IMR-90 (cell line): ENCODE results near the gene POTEG. TPM values are rescaled to one million over a fixed set of nuclear protein-coding genes. Genes with fewer than 3 reads are reported as not detected.
"Not testable (repeated sequence)": the region's sequence is repeated elsewhere in the genome, so short reads cannot be mapped to it uniquely, and the experiment has no call there.

Source experiments
- ATAC-seq: fragments of 200-7000 bp; cut with Tn5 transposase; 2 replicates; pipeline ENCODE4 v1.9.1; 2020; ENCODE audit warnings: low read depth, mild to moderate bottlenecking, moderate library complexity
- BruUV-seq: library from RNA; stranded (reverse); fragments of 400-500 nt; replicated peaks from 2 replicates; lab custom pipeline; 2021; lab: Mats Ljungman, UMichigan
- CTCF ChIA-PET: fragments of 300-600 bp; formaldehyde crosslinking; extraction: SDS; loops from one replicate; lab custom pipeline; 2021; ENCODE audit warnings: antibody characterized with exemption; lab: Yijun Ruan, JAX
- POLR2A ChIA-PET: fragments of 300-600 bp; sonication (Branson Sonifier 250); formaldehyde crosslinking; loops from one replicate; lab custom pipeline; 2022; ENCODE audit warnings: antibody characterized with exemption; ENCODE audit not compliant: unreplicated experiment; lab: Charles Lee
- DNase-seq: peaks from one replicate; pipeline ENCODE4 v3.0.0; 2013
- H2AFZ ChIP-seq: replicated peaks from 2 replicates; pipeline ENCODE3; 2013; ENCODE audit warnings: low read length, mild to moderate bottlenecking; ENCODE audit not compliant: poor library complexity
- H2AK5ac ChIP-seq: 2 replicates; pipeline ENCODE4 v1.6.1; 2013; ENCODE audit warnings: low read depth, low read length, inconsistent platforms
- H2AK9ac ChIP-seq: replicated peaks from 2 replicates; pipeline ENCODE3; 2013; ENCODE audit warnings: mild to moderate bottlenecking, low read depth, low read length, moderate library complexity; ENCODE audit not compliant: poor library complexity
- H2BK120ac ChIP-seq: 2 replicates; pipeline ENCODE4 v1.6.1; 2013; ENCODE audit warnings: low read depth, low read length, inconsistent platforms
- H2BK15ac ChIP-seq: 3 replicates; pipeline ENCODE4 v1.6.1; 2013; ENCODE audit warnings: low read depth, low read length, inconsistent platforms
- H2BK20ac ChIP-seq: 2 replicates; pipeline ENCODE4 v1.6.1; 2013; ENCODE audit warnings: low read depth, mild to moderate bottlenecking, inconsistent platforms, low read length, moderate library complexity
- H2BK5ac ChIP-seq: 2 replicates; pipeline ENCODE4 v1.6.1; 2013; ENCODE audit warnings: mild to moderate bottlenecking, low read depth, low read length, inconsistent platforms; ENCODE audit not compliant: poor library complexity, severe bottlenecking
- H3K14ac ChIP-seq: replicated peaks from 2 replicates; pipeline ENCODE4 v1.6.1; 2013; ENCODE audit warnings: low read depth, low read length, inconsistent platforms
- H3K18ac ChIP-seq: 2 replicates; pipeline ENCODE4 v1.6.1; 2013; ENCODE audit warnings: low read depth, low read length, control low read depth
- H3K23ac ChIP-seq: 2 replicates; pipeline ENCODE4 v1.6.1; 2013; ENCODE audit warnings: low read depth, low read length, inconsistent platforms
- H3K27ac ChIP-seq: 2 replicates; pipeline ENCODE4 v1.5.1; 2013; ENCODE audit warnings: mild to moderate bottlenecking, control low read depth, low read length; ENCODE audit not compliant: insufficient read depth
- H3K27me3 ChIP-seq: 2 replicates; pipeline ENCODE4 v1.6.1; 2013; ENCODE audit warnings: low read length; ENCODE audit not compliant: control insufficient read depth, insufficient read depth
- H3K36me3 ChIP-seq: 2 replicates; pipeline ENCODE4 v1.6.1; 2013; ENCODE audit warnings: low read length, mixed read lengths; ENCODE audit not compliant: control insufficient read depth, insufficient read depth
- H3K4ac ChIP-seq: 2 replicates; pipeline ENCODE4 v1.6.1; 2013; ENCODE audit warnings: low read depth, low read length, inconsistent platforms
- H3K4me1 ChIP-seq: 2 replicates; pipeline ENCODE4 v1.6.1; 2013; ENCODE audit warnings: low read length, mixed read lengths; ENCODE audit not compliant: control insufficient read depth, insufficient read depth
- H3K4me2 ChIP-seq: 2 replicates; pipeline ENCODE4 v1.6.1; 2013; ENCODE audit warnings: low read depth, mild to moderate bottlenecking, control low read depth, low read length, moderate library complexity
- H3K4me3 ChIP-seq: 2 replicates; pipeline ENCODE4 v1.5.1; 2013; ENCODE audit warnings: low read depth, mild to moderate bottlenecking, control low read depth, low read length, moderate library complexity; ENCODE audit not compliant: insufficient read depth
- H3K56ac ChIP-seq: 2 replicates; pipeline ENCODE4 v1.6.1; 2013; ENCODE audit warnings: low read length, inconsistent platforms; ENCODE audit not compliant: insufficient read depth; ENCODE audit errors: extremely low read depth
- H3K79me1 ChIP-seq, 2 experiments: 2 replicates each; pipeline ENCODE4 v1.6.1; 2013; ENCODE audit warnings: low read length in 2 of 2, inconsistent platforms in 1 of 2, low read depth in 1 of 2
- H3K9ac ChIP-seq: 2 replicates; pipeline ENCODE4 v1.6.1; 2013; ENCODE audit warnings: low read depth, low read length, control low read depth
- H3K9me1 ChIP-seq: 2 replicates; pipeline ENCODE4 v1.6.1; 2013; ENCODE audit warnings: low read length, inconsistent platforms; ENCODE audit not compliant: insufficient read depth
- H3K9me3 ChIP-seq: 2 replicates; pipeline ENCODE4 v1.6.1; 2013; ENCODE audit warnings: low read length; ENCODE audit not compliant: control insufficient read depth, insufficient read depth
- H4K20me1 ChIP-seq: 2 replicates; pipeline ENCODE4 v1.6.1; 2013; ENCODE audit warnings: low read length, inconsistent platforms; ENCODE audit not compliant: insufficient read depth
- H4K5ac ChIP-seq: 2 replicates; pipeline ENCODE4 v1.6.1; 2013; ENCODE audit warnings: mild to moderate bottlenecking, low read depth, low read length, control low read depth
- H4K8ac ChIP-seq, 2 experiments: 2 replicates each; pipeline ENCODE4 v1.6.1; 2013; ENCODE audit warnings: low read depth in 2 of 2, low read length in 2 of 2, control low read depth in 1 of 2, inconsistent platforms in 1 of 2
- H4K91ac ChIP-seq: 2 replicates; pipeline ENCODE4 v1.6.1; 2013; ENCODE audit warnings: low read depth, low read length, inconsistent platforms; ENCODE audit not compliant: insufficient read depth
- WGBS, 2 experiments: methylation state at CpG; one replicate each; pipeline versions ENCODE4 v1.1.5 to v1.1.7; 2013; ENCODE audit warnings: missing lambda C conversion rate in 2 of 2; ENCODE audit not compliant: insufficient read length in 1 of 2; ENCODE audit errors: extremely low coverage in 2 of 2; 5-methylcytosine and 5-hydroxymethylcytosine counted together
- dilution Hi-C: fragments of 300-500 bp; cut with HindIII; formaldehyde crosslinking; loops from one replicate; pipeline ENCODE4 v1.14.3; 2018; ENCODE audit warnings: low sequenced_read_pairs; ENCODE audit not compliant: unreplicated experiment
- in situ Hi-C: fragments of 300-500 bp; cut with MboI; formaldehyde crosslinking; loops from 3 replicates; pipeline ENCODE4 v1.14.3; 2019; ENCODE audit warnings: low sequenced_read_pairs, inconsistent platforms, mixed read lengths
- intact Hi-C: fragments of 100-400 bp; cut with micrococcal nuclease; formaldehyde crosslinking; loops from 2 replicates; pipeline ENCODE4 v1.10.0; 2022
- polyA plus RNA-seq, 3 experiments: library from polyadenylated mRNA; depleted of rRNA; stranded (reverse); fragments of >200 nt; gene quantifications; 2 replicates each; pipeline ENCODE4 v1.2.3, GENCODE V29; 2012; ENCODE audit warnings: low replicate concordance in 1 of 3
- total RNA-seq: library from RNA; depleted of rRNA; stranded (reverse); fragments of >200 nt; gene quantifications from 2 replicates; pipeline ENCODE4 v1.2.3, GENCODE V29; 2012

POTEG gene
- total and polyA plus RNA-seq, 2 of the 4 experiments (the other 2 are of a cell fraction), result not detected

GRCh38 chr14:19383008-19383584 is 51.0 kb downstream of the POTEG start:
- H3K14ac ChIP-seq, H4K5ac ChIP-seq, H4K91ac ChIP-seq, H3K4me3 ChIP-seq, H3K9me1 ChIP-seq, H2BK20ac ChIP-seq, H4K8ac ChIP-seq, H3K4ac ChIP-seq, DNase-seq, H3K9ac ChIP-seq, in situ Hi-C loops, H3K56ac ChIP-seq, H3K9me3 ChIP-seq, BruUV-seq, intact Hi-C loops, H2BK15ac ChIP-seq, H3K79me1 ChIP-seq, dilution Hi-C loops, CTCF ChIA-PET, H3K4me1 ChIP-seq, H3K27ac ChIP-seq, H2BK120ac ChIP-seq, H2BK5ac ChIP-seq, H3K27me3 ChIP-seq, H4K20me1 ChIP-seq, H3K4me2 ChIP-seq, POLR2A ChIA-PET, H3K36me3 ChIP-seq, H3K23ac ChIP-seq, ATAC-seq, H3K18ac ChIP-seq, H2AK5ac ChIP-seq, H2AK9ac ChIP-seq, H2AFZ ChIP-seq: not testable (repeated sequence)
- no CpG with 5 or more reads among the region's 6 CpGs for WGBS, 2 experiments

GRCh38 chr14:19380137-19380536 is 54.0 kb downstream of the POTEG start:
- dilution Hi-C loops, H3K27me3 ChIP-seq, H4K8ac ChIP-seq, H4K91ac ChIP-seq, H3K27ac ChIP-seq, H2BK15ac ChIP-seq, H2BK20ac ChIP-seq, H4K5ac ChIP-seq, H3K9ac ChIP-seq, intact Hi-C loops, CTCF ChIA-PET, H3K18ac ChIP-seq, H2BK120ac ChIP-seq, H3K9me1 ChIP-seq, POLR2A ChIA-PET, H3K4me1 ChIP-seq, H3K4me2 ChIP-seq, DNase-seq, H3K23ac ChIP-seq, H3K36me3 ChIP-seq, H3K56ac ChIP-seq, in situ Hi-C loops, H2BK5ac ChIP-seq, H2AK5ac ChIP-seq, H3K4me3 ChIP-seq, H4K20me1 ChIP-seq, H3K4ac ChIP-seq, H2AK9ac ChIP-seq, H2AFZ ChIP-seq, H3K79me1 ChIP-seq, H3K14ac ChIP-seq, BruUV-seq, ATAC-seq, H3K9me3 ChIP-seq: not testable (repeated sequence)
- whole genome bisulfite sequencing, 2 experiments, result no CpG with 5 or more reads among the region's 1 CpG
